COLO668 (cell line): Measurements from ENCODE around the gene GALNT10.

Experiments
- DNase-seq: peaks from one replicate; lab custom pipeline; 2025; ENCODE audit not compliant: unreplicated experiment; lab: John Stamatoyannopoulos, UW

GALNT10 gene

GRCh38 chr5:154373326-154373725 is 182.8 kb downstream of the GALNT10 start:
- DNase-seq: no peak

GRCh38 chr5:154373729-154374179 is 183.2 kb downstream of the GALNT10 start:
- no peak for DNase-seq

GRCh38 chr5:154374264-154374663 is 183.7 kb downstream of the GALNT10 start:
- no peak for DNase-seq

GRCh38 chr5:154375329-154376008 is 184.9 kb downstream of the GALNT10 start:
- no peak for DNase-seq

- DNase-seq: no peak
Measured at GRCh38 chr5:154376481-154376880, 185.9 kb downstream of the GALNT10 start.

GRCh38 chr5:154377754-154378533 is 187.4 kb downstream of the GALNT10 start:
- no peak for DNase-seq

- no peak for DNase-seq
Measured at GRCh38 chr5:154380263-154380662, 189.7 kb downstream of the GALNT10 start.

- DNase-seq: peak; percentile 54
Measured at GRCh38 chr5:154384480-154385235, 194.1 kb downstream of the GALNT10 start.

GRCh38 chr5:154385236-154385512 is 194.6 kb downstream of the GALNT10 start:
- no peak for DNase-seq

- no peak for DNase-seq
Measured at GRCh38 chr5:154386952-154387629, 196.6 kb downstream of the GALNT10 start.

GRCh38 chr5:154388842-154389241 is 198.3 kb downstream of the GALNT10 start:
- no peak for DNase-seq

GRCh38 chr5:154390096-154390495 is 199.6 kb downstream of the GALNT10 start:
- DNase-seq: no peak

- DNase-seq: no peak
Measured at GRCh38 chr5:154390746-154391359, 200.3 kb downstream of the GALNT10 start.

- DNase-seq: no peak
Measured at GRCh38 chr5:154391788-154392187, 201.3 kb downstream of the GALNT10 start.

- DNase-seq: no peak
Measured at GRCh38 chr5:154393850-154394249, 203.3 kb downstream of the GALNT10 start.

- no peak for DNase-seq
Measured at GRCh38 chr5:154394307-154394706, 203.8 kb downstream of the GALNT10 start.

- peak; percentile 63 for DNase-seq
Measured at GRCh38 chr5:154395407-154396106, 205.0 kb downstream of the GALNT10 start.

- DNase-seq: no peak
Measured at GRCh38 chr5:154396128-154396527, 205.6 kb downstream of the GALNT10 start.

- no peak for DNase-seq
Measured at GRCh38 chr5:154397652-154398406, 207.3 kb downstream of the GALNT10 start.

- DNase-seq: no peak
Measured at GRCh38 chr5:154400678-154401077, 210.1 kb downstream of the GALNT10 start.
